ENCODE measurements around the gene PTPRD.
"Not testable (repeated sequence)": the region's sequence is repeated elsewhere in the genome, so short reads cannot be mapped to it uniquely, and the experiment has no call there.

- TF ChIP-seq YY1 (IDR thresholded peaks at IDR 0.05; ENCODE audit: insufficient read depth, insufficient read length); SUZ12 (IDR thresholded peaks at IDR 0.05; ENCODE audit: extremely low read depth, insufficient read depth, insufficient read length): not testable (repeated sequence)
These were observed 1515.5 kb downstream of the PTPRD start for GRCh38 chr9:9097254-9097653.
